ENCODE measurements around the gene PC.

The PC gene

DNA sequence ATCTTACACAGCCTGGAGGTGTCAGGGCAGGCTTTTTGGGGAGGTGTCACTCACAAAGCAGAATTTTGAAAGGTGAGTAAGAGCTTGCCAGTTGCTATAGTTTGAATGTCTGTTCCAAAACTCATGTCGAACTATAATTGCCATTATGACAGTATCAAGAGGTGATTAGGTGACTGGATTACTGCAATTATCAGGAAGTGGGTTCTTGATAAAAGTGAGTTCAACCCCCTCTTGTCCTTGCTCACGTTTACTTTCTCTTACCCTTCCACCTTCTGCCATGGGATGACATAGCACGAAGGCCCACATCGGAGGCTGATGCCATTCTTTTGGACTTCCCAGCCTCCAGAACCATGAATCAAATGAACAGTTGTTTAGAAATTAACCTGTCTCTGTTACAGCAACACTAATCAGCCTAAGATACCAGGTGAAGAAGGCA lies 12.2 kb upstream of the PC start:
- H3K9ac ChIP-seq (ENCODE audit: low read length): no peak overlapping the region
- H3K27ac ChIP-seq (ENCODE audit: low read length): no peak overlapping the region
- H3K79me2 ChIP-seq (ENCODE audit: low read length): no peaks in the 10 kb centered on the region
- H3K4me2 ChIP-seq (ENCODE audit: low read depth, low read length): no peak overlapping the region
- no peak for DNase-seq
- H3K9me2 ChIP-seq (replicated peaks; ENCODE audit: insufficient read depth, low read length): no peaks in the 10 kb centered on the region
- H3K4me1 ChIP-seq (ENCODE audit: low read length): no peaks in the 10 kb centered on the region
- H3K27me3 ChIP-seq (replicated peaks; ENCODE audit: insufficient read depth, low read length): 0 out of 2 replicates have a peak, but pooled peaks cover 2% of the 10 kb centered on the region
- no peak overlapping the region for H3K4me3 ChIP-seq (ENCODE audit: low read length)
- no peaks in the 10 kb centered on the region for H3K36me3 ChIP-seq (replicated peaks; ENCODE audit: insufficient read depth, low read length)
- TF ChIP-seq, protein P1, sequence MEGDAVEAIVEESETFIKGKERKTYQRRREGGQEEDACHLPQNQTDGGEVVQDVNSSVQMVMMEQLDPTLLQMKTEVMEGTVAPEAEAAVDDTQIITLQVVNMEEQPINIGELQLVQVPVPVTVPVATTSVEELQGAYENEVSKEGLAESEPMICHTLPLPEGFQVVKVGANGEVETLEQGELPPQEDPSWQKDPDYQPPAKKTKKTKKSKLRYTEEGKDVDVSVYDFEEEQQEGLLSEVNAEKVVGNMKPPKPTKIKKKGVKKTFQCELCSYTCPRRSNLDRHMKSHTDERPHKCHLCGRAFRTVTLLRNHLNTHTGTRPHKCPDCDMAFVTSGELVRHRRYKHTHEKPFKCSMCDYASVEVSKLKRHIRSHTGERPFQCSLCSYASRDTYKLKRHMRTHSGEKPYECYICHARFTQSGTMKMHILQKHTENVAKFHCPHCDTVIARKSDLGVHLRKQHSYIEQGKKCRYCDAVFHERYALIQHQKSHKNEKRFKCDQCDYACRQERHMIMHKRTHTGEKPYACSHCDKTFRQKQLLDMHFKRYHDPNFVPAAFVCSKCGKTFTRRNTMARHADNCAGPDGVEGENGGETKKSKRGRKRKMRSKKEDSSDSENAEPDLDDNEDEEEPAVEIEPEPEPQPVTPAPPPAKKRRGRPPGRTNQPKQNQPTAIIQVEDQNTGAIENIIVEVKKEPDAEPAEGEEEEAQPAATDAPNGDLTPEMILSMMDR (IDR thresholded peaks at IDR 0.05; ENCODE audit: low read length): no peak
- no peak for TF ChIP-seq EZH2phosphoT487 (IDR thresholded peaks at IDR 0.05; ENCODE audit: low read length)
- TF ChIP-seq EZH2 (optimal IDR thresholded peaks at IDR 0.05; ENCODE audit: low read depth, low read length): no peak
- no peaks in the 10 kb centered on the region for H3F3A ChIP-seq (ENCODE audit: insufficient read depth, low read length)
- no peaks in the 10 kb centered on the region for H4K20me1 ChIP-seq (ENCODE audit: insufficient read depth, low read length)
- no peak overlapping the region for H2AFZ ChIP-seq (ENCODE audit: low read length)
- H3K9me3 ChIP-seq (replicated peaks; ENCODE audit: insufficient read depth, low read length): no peaks in the 10 kb centered on the region

DNA sequence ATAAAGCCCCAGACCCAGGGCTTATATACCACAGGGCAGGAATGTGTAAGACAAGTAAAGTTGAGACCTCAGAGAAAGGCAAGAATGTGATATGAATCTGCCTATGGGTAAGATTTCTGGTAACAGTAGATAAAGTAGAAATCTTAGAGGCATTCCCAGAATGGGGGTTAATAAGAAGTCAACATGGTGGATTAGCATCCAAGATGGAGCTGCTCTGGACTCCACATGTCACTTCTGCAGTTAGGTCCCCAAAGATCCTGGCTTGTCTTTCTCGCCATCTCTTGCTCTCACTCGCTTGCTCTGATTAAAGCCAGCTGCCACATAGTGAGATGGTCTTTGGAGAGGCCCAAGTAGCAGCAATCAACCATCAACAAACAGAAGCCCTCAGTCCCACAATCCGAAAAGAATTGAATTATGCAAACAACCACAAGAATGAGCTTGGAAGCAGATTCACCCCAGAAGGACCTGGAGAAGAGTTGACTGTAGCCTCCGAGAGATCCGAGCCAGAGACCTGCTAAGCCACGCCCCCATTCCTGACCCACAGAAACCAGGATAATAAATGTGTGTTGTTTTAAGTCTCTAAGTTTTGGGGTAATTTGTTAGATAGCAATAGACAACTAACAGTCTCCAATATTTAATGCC lies 11.5 kb upstream of the PC start:
- DNase-seq: no peak
- H3K36me3 ChIP-seq (replicated peaks; ENCODE audit: insufficient read depth, low read length): no peaks in the 10 kb centered on the region
- no peak overlapping the region for H3K4me3 ChIP-seq (ENCODE audit: low read length)
- no peak overlapping the region for H3K9ac ChIP-seq (ENCODE audit: low read length)
- H3K79me2 ChIP-seq (ENCODE audit: low read length): no peaks in the 10 kb centered on the region
- no peaks in the 10 kb centered on the region for H3K4me1 ChIP-seq (ENCODE audit: low read length)
- no peak overlapping the region for H3K4me2 ChIP-seq (ENCODE audit: low read depth, low read length)
- no peak overlapping the region for H2AFZ ChIP-seq (ENCODE audit: low read length)
- no peaks in the 10 kb centered on the region for H3K9me3 ChIP-seq (replicated peaks; ENCODE audit: insufficient read depth, low read length)
- H4K20me1 ChIP-seq (ENCODE audit: insufficient read depth, low read length): no peaks in the 10 kb centered on the region
- H3F3A ChIP-seq (ENCODE audit: insufficient read depth, low read length): no peaks in the 10 kb centered on the region
- H3K27ac ChIP-seq (ENCODE audit: low read length): no peak overlapping the region
- no peak for TF ChIP-seq EZH2 (optimal IDR thresholded peaks at IDR 0.05; ENCODE audit: low read depth, low read length)
- TF ChIP-seq, protein P1 (IDR thresholded peaks at IDR 0.05; ENCODE audit: low read length): no peak
- no peak for TF ChIP-seq EZH2phosphoT487 (IDR thresholded peaks at IDR 0.05; ENCODE audit: low read length)
- no peaks in the 10 kb centered on the region for H3K27me3 ChIP-seq (replicated peaks; ENCODE audit: insufficient read depth, low read length)
- no peaks in the 10 kb centered on the region for H3K9me2 ChIP-seq (replicated peaks; ENCODE audit: insufficient read depth, low read length)

DNA sequence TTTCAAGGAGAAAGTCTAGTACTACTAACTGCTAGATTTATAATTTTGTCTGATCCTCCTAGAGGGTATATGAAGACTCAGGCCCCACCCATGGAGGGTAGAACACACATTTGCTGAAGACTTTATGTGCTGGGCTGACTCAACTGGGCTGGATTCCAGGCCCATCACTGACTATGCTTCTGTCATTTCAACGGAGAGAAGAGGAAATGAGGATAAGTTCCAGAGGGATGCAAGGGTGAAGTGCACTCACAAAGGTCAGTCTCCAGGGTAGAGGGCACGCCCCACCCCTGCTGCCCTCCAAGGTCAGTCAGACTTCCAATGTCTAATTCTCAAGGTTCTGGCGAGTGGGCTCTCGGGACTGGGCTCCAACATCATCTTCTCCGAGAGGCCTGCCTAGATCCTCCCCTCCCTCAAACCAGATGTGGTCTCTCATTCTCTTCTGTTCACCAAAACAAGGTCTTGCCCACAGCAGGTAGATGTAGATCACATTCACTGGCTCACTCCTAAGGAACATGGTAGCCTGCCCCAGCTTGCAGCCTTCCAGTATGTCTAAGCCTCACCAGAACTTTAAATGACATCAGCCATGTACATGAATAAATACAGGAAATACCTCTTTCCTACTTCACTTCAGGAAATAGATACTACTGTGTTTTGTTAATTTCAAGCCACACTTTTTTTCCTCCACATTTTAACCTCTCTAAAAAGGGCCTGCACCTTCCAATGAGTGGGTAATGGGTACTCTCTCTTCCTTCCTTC lies 9.7 kb upstream of the PC start:
- no peaks in the 10 kb centered on the region for H3K27me3 ChIP-seq (replicated peaks; ENCODE audit: insufficient read depth, low read length)
- H3K79me2 ChIP-seq (ENCODE audit: low read length): no peaks in the 10 kb centered on the region
- no peaks in the 10 kb centered on the region for H3F3A ChIP-seq (ENCODE audit: insufficient read depth, low read length)
- H3K4me3 ChIP-seq (ENCODE audit: low read length): no peak overlapping the region
- DNase-seq: no peak
- no peaks in the 10 kb centered on the region for H3K4me1 ChIP-seq (ENCODE audit: low read length)
- H3K4me2 ChIP-seq (ENCODE audit: low read depth, low read length): no peak overlapping the region
- H4K20me1 ChIP-seq (ENCODE audit: insufficient read depth, low read length): no peaks in the 10 kb centered on the region
- no peak overlapping the region for H2AFZ ChIP-seq (ENCODE audit: low read length)
- H3K9me2 ChIP-seq (replicated peaks; ENCODE audit: insufficient read depth, low read length): no peaks in the 10 kb centered on the region
- no peaks in the 10 kb centered on the region for H3K36me3 ChIP-seq (replicated peaks; ENCODE audit: insufficient read depth, low read length)
- no peak overlapping the region for H3K27ac ChIP-seq (ENCODE audit: low read length)
- TF ChIP-seq EZH2 (optimal IDR thresholded peaks at IDR 0.05; ENCODE audit: low read depth, low read length): no peak
- H3K9ac ChIP-seq (ENCODE audit: low read length): no peak overlapping the region
- H3K9me3 ChIP-seq (replicated peaks; ENCODE audit: insufficient read depth, low read length): no peaks in the 10 kb centered on the region

DNA sequence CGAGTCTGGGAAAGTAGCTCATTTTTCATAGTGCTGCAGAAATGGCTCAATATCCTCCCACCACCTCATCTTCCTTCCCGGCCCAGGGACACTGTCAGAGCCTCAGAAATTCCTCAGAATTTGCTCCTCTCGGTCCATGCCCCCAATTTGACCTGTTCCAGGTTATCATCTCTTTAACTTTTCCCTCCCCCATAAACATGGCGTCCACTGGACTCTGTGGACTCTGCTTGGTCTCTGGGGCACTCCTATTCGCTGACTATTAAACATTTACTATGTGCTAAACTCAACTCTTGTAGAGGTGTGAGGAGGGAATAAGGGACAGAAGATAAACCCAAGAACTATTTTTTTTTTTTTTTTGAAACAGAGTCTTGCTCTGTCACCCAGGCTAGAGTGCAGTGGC lies 8.2 kb upstream of the PC start:
- no peak overlapping the region for H2AFZ ChIP-seq (ENCODE audit: low read length)
- H3K4me2 ChIP-seq (ENCODE audit: low read depth, low read length): no peak overlapping the region
- no peak overlapping the region for H3K4me3 ChIP-seq (ENCODE audit: low read length)
- H3K4me1 ChIP-seq (ENCODE audit: low read length): no peaks in the 10 kb centered on the region
- no peaks in the 10 kb centered on the region for H3K9me3 ChIP-seq (replicated peaks; ENCODE audit: insufficient read depth, low read length)
- 0 out of 2 replicates have a peak, but pooled peaks cover 3% of the 10 kb centered on the region for H3K27me3 ChIP-seq (replicated peaks; ENCODE audit: insufficient read depth, low read length)
- H3F3A ChIP-seq (ENCODE audit: insufficient read depth, low read length): no peaks in the 10 kb centered on the region
- no peaks in the 10 kb centered on the region for H3K36me3 ChIP-seq (replicated peaks; ENCODE audit: insufficient read depth, low read length)
- H3K27ac ChIP-seq (ENCODE audit: low read length): no peak overlapping the region
- no peak for TF ChIP-seq EZH2phosphoT487 (IDR thresholded peaks at IDR 0.05; ENCODE audit: low read length)
- no peak for TF ChIP-seq EZH2 (optimal IDR thresholded peaks at IDR 0.05; ENCODE audit: low read depth, low read length)
- TF ChIP-seq, protein P1 (IDR thresholded peaks at IDR 0.05; ENCODE audit: low read length): no peak
- no peaks in the 10 kb centered on the region for H4K20me1 ChIP-seq (ENCODE audit: insufficient read depth, low read length)
- no peak overlapping the region for H3K9ac ChIP-seq (ENCODE audit: low read length)
- no peaks in the 10 kb centered on the region for H3K9me2 ChIP-seq (replicated peaks; ENCODE audit: insufficient read depth, low read length)
- H3K79me2 ChIP-seq (ENCODE audit: low read length): no peaks in the 10 kb centered on the region
- DNase-seq: no peak

Data from MM.1S (cell line).